D721Med (cell line): ENCODE data around the gene SUGCT.
"Not testable (repeated sequence)": the region's sequence is repeated elsewhere in the genome, so short reads cannot be mapped to it uniquely, and the experiment has no call there.

Experiments used
- DNase-seq: peaks from one replicate; pipeline ENCODE4 v3.0.0; 2011; ENCODE audit warnings: low spot score; ENCODE audit not compliant: insufficient read length
- FAIRE-seq: peaks from 2 replicates; lab custom pipeline; 2011; peaks lifted over from hg19 to GRCh38; lab: Jason Lieb, UNC
- CTCF ChIP-seq: IDR thresholded peaks from 2 replicates; pipeline ENCODE4 v1.5.1; 2012; ENCODE audit warnings: mild to moderate bottlenecking, control low read depth; ENCODE audit not compliant: insufficient read depth; ENCODE audit errors: missing control alignments

The SUGCT gene

GRCh38 chr7:40244226-40244625, 109.4 kb downstream of the SUGCT start:
- FAIRE-seq (no peak), DNase-seq (no peak)
- TF ChIP-seq CTCF: no peak

- no peak for TF ChIP-seq CTCF
- FAIRE-seq (no peak), DNase-seq (no peak)
These were observed 113.9 kb downstream of the SUGCT start for GRCh38 chr7:40248681-40249080.

GRCh38 chr7:40253444-40253843, 118.6 kb downstream of the SUGCT start:
- FAIRE-seq, DNase-seq: not testable (repeated sequence)

GRCh38 chr7:40263752-40264390, 129.1 kb downstream of the SUGCT start:
- no peak for DNase-seq
- no peak for TF ChIP-seq CTCF
- no peak for FAIRE-seq

GRCh38 chr7:40267583-40267982, 132.8 kb downstream of the SUGCT start:
- TF ChIP-seq CTCF: no peak
- DNase-seq (no peak), FAIRE-seq (no peak)

- not testable (repeated sequence) for DNase-seq
These were observed 134.0 kb downstream of the SUGCT start for GRCh38 chr7:40268810-40269209.

GRCh38 chr7:40276061-40276460, 141.3 kb downstream of the SUGCT start:
- TF ChIP-seq CTCF: no peak
- no peak for FAIRE-seq

More at GRCh38 chr7:40268810-40269209, 134.0 kb downstream of the SUGCT start:
- not testable (repeated sequence) for FAIRE-seq

GRCh38 chr7:40279991-40280390, 145.2 kb downstream of the SUGCT start:
- DNase-seq (no peak), FAIRE-seq (no peak)
- TF ChIP-seq CTCF: no peak

More at GRCh38 chr7:40276061-40276460, 141.3 kb downstream of the SUGCT start:
- DNase-seq: no peak
